Panc1 (cell line): ENCODE measurements around the gene BEGAIN.

Experiments
- POLR2AphosphoS5 ChIP-seq: IDR thresholded peaks from 2 replicates; pipeline ENCODE4 v1.6.1; 2012; ENCODE audit warnings: mild to moderate bottlenecking, low read depth, low read length, moderate library complexity
- REST ChIP-seq, 2 experiments: IDR thresholded peaks; 2 replicates each; pipeline ENCODE4 v1.6.1; 2011 to 2012; ENCODE audit warnings: low read depth in 2 of 2, control low read depth in 1 of 2, low read length in 1 of 2, mild to moderate bottlenecking in 1 of 2, moderate library complexity in 1 of 2; ENCODE audit not compliant: insufficient read depth in 1 of 2
- TF ChIP-seq, protein P1 (sequence below): fragments of 450-650 bp; IDR thresholded peaks from 2 replicates; pipeline ENCODE4 v1.5.1; 2017; ENCODE audit warnings: mild to moderate bottlenecking

DNA sequence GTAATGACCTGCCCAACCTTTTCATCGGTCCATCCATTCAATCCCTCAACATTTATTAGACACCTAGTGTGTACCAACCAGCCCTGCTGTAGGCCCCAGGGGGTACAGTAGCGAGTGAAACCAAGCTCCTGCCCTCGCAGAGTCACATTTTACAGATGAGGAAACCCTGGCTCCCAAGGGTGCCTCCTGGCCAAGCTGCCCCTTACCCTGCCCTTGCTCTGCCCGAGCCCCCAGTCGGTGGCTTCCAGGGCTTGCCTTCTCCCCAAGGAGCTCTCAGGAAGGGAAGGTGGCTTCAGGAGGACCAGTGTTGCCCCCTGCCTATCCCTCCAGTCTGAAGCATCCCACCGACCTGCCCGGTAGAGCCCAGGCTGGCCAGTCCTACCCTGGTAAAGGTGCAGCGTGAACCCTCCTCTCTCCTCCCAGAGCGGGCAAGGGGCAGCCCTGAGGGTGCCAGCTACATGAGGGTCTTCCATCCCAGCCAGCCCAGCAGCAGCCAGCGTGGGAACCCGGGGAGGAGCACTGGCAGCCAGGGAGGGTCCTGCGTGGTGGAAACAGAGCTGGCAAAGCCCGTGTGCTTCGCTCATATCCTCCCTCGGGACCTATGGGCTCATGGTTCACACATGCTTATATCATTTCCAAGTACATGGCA, 670 bp upstream of the BEGAIN start:
- TF ChIP-seq, protein P1, sequence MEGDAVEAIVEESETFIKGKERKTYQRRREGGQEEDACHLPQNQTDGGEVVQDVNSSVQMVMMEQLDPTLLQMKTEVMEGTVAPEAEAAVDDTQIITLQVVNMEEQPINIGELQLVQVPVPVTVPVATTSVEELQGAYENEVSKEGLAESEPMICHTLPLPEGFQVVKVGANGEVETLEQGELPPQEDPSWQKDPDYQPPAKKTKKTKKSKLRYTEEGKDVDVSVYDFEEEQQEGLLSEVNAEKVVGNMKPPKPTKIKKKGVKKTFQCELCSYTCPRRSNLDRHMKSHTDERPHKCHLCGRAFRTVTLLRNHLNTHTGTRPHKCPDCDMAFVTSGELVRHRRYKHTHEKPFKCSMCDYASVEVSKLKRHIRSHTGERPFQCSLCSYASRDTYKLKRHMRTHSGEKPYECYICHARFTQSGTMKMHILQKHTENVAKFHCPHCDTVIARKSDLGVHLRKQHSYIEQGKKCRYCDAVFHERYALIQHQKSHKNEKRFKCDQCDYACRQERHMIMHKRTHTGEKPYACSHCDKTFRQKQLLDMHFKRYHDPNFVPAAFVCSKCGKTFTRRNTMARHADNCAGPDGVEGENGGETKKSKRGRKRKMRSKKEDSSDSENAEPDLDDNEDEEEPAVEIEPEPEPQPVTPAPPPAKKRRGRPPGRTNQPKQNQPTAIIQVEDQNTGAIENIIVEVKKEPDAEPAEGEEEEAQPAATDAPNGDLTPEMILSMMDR: no peak
- TF ChIP-seq POLR2AphosphoS5 (no peak), REST (IDR thresholded peaks at IDR 0.05; ENCODE audit: insufficient read depth in 1 of 2, low read depth in 2 of 2, low read length in 1 of 2) (no peak)
